Measurements from ENCODE around the gene STN1.

DNA sequence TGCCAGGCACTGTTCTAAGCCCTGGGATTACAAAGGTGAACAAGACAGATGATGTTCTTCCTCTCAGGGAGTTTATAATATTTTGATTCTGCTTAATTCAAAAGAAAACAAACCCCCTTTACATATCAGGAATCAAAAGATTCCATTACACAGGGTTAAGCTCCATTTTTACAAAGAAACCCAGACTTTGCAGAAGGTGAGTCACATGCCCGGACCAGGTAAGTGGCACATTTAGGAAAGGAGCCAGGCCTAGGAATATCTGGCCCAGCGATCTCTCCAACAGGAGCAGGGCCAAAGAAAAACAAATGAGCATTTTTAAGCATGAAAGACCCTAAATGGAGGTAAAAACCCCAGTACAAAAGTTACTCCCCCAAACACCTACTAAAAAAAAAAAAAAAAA is 1.1 kb downstream of the STN1 start:
- TF ChIP-seq, protein P1, sequence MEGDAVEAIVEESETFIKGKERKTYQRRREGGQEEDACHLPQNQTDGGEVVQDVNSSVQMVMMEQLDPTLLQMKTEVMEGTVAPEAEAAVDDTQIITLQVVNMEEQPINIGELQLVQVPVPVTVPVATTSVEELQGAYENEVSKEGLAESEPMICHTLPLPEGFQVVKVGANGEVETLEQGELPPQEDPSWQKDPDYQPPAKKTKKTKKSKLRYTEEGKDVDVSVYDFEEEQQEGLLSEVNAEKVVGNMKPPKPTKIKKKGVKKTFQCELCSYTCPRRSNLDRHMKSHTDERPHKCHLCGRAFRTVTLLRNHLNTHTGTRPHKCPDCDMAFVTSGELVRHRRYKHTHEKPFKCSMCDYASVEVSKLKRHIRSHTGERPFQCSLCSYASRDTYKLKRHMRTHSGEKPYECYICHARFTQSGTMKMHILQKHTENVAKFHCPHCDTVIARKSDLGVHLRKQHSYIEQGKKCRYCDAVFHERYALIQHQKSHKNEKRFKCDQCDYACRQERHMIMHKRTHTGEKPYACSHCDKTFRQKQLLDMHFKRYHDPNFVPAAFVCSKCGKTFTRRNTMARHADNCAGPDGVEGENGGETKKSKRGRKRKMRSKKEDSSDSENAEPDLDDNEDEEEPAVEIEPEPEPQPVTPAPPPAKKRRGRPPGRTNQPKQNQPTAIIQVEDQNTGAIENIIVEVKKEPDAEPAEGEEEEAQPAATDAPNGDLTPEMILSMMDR (IDR thresholded peaks at IDR 0.05), result no peak
- TF ChIP-seq, protein P2, sequence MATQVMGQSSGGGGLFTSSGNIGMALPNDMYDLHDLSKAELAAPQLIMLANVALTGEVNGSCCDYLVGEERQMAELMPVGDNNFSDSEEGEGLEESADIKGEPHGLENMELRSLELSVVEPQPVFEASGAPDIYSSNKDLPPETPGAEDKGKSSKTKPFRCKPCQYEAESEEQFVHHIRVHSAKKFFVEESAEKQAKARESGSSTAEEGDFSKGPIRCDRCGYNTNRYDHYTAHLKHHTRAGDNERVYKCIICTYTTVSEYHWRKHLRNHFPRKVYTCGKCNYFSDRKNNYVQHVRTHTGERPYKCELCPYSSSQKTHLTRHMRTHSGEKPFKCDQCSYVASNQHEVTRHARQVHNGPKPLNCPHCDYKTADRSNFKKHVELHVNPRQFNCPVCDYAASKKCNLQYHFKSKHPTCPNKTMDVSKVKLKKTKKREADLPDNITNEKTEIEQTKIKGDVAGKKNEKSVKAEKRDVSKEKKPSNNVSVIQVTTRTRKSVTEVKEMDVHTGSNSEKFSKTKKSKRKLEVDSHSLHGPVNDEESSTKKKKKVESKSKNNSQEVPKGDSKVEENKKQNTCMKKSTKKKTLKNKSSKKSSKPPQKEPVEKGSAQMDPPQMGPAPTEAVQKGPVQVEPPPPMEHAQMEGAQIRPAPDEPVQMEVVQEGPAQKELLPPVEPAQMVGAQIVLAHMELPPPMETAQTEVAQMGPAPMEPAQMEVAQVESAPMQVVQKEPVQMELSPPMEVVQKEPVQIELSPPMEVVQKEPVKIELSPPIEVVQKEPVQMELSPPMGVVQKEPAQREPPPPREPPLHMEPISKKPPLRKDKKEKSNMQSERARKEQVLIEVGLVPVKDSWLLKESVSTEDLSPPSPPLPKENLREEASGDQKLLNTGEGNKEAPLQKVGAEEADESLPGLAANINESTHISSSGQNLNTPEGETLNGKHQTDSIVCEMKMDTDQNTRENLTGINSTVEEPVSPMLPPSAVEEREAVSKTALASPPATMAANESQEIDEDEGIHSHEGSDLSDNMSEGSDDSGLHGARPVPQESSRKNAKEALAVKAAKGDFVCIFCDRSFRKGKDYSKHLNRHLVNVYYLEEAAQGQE (IDR thresholded peaks at IDR 0.05; ENCODE audit: insufficient read depth in 1 of 2, low read depth in 2 of 2, low read length in 1 of 2), result no peak
- TF ChIP-seq SIN3A (IDR thresholded peaks at IDR 0.05; ENCODE audit: borderline replicate concordance, insufficient read depth, low read depth, low read length) (no peak), POLR2AphosphoS5 (IDR thresholded peaks at IDR 0.05; ENCODE audit: low read depth, low read length) (no peak), TCF7L2 (IDR thresholded peaks at IDR 0.05; ENCODE audit: low read depth, low read length) (no peak)
